ENCODE data around the gene YDJC. TPM values are rescaled to one million over a fixed set of nuclear protein-coding genes. Genes with fewer than 3 reads are reported as not detected.
"Not testable (repeated sequence)": the region's sequence is repeated elsewhere in the genome, so short reads cannot be mapped to it uniquely, and the experiment has no call there.

The YDJC gene
- total RNA-seq, 2 experiments from 2014 or later, result 37.1 to 38.0 TPM

GRCh38 chr22:21646608-21647590 lies 17.1 kb upstream of the YDJC start:
- Mint-ChIP-seq H3K4me1 (peaks cover 36% of the 10 kb centered on the region), H3K4me3 (no peak overlapping the region), H3K27ac (peak overlapping the region; percentile 58), H3K36me3 (ENCODE audit: low read depth) (peaks cover 34% of the 10 kb centered on the region), H3K9me3 (no peaks in the 10 kb centered on the region), H3K27me3 (no peaks in the 10 kb centered on the region)
- ChIA-PET POLR2A (interaction anchor here (0.7 to 3.5 kb wide), 4 partner anchors 14 to 19 kb away, joined by 3 to 24 read pairs (median 3); partner anchors contain the start of genes CCDC116, PPIL2 and YDJC), CTCF (interaction anchor here (0.7 to 9.8 kb wide), 18 partner anchors 8 to 116 kb away, joined by 3 to 289 read pairs (median 4); partner anchors contain the start of genes CCDC116, PPIL2 and YDJC)
- peak; percentile 85 for DNase-seq

GRCh38 chr22:21645513-21645912 lies 15.7 kb upstream of the YDJC start:
- CTCF ChIA-PET, result interaction anchor here (9.8 kb wide), 1 partner anchor 16 kb away, joined by 289 read pairs; the partner anchor contains the start of genes CCDC116 and YDJC
- POLR2A ChIA-PET, result interaction anchor here (0.6 to 5.0 kb wide), 5 partner anchors 7 to 79 kb away, joined by 3 to 92 read pairs (median 4); partner anchors contain the start of genes PPIL2 and YDJC
- Mint-ChIP-seq H3K4me1 (peaks cover 37% of the 10 kb centered on the region), H3K36me3 (ENCODE audit: low read depth) (peaks cover 34% of the 10 kb centered on the region)
- H3K4me3 Mint-ChIP-seq, DNase-seq, H3K27me3 Mint-ChIP-seq, H3K27ac Mint-ChIP-seq, H3K9me3 Mint-ChIP-seq: not testable (repeated sequence)

DNA sequence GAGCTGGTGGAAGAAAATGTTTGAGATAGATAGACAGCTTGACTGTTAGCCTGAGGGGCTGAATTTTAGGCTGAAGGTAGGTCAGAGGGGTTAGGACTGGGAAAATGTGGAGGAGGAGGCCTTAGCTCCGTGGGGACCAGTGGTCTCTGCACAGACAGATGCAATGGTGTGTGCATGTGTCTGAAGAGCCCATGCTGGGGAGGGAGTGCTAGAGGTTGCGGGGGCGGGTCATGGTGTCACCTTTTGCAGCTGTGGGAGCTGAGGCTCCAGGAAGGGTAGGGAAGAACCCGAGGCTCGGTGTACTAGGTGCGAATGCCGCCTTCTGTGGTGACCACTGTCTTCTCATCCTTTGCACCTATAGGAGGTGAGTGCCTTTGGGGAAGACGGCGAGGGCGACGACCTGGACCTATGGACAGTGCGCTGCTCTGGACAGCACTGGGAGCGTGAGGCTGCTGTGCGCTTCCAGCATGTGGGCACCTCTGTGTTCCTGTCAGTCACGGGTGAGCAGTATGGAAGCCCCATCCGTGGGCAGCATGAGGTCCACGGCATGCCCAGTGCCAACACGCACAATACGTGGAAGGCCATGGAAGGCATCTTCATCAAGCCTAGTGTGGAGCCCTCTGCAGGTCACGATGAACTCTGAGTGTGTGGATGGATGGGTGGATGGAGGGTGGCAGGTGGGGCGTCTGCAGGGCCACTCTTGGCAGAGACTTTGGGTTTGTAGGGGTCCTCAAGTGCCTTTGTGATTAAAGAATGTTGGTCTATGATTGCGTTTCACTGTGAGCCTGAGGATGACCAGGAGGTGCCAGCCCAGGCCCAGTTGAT lies 13.9 kb upstream of the YDJC start:
- no peak for DNase-seq
- POLR2A ChIA-PET, result interaction anchor here (1.0 to 5.0 kb wide), 13 partner anchors 9 to 75 kb away, joined by 3 to 132 read pairs (median 17); partner anchors contain the start of genes CCDC116, PPIL2, UBE2L3 and YDJC
- peak overlapping the region; percentile 71 for H3K4me3 Mint-ChIP-seq
- no peaks in the 10 kb centered on the region for H3K9me3 Mint-ChIP-seq
- peak overlapping the region; percentile 73 for H3K27ac Mint-ChIP-seq
- peaks cover 27% of the 10 kb centered on the region for H3K36me3 Mint-ChIP-seq (ENCODE audit: low read depth)
- CTCF ChIA-PET, result interaction anchor here (0.9 to 9.8 kb wide), 9 partner anchors 9 to 71 kb away, joined by 3 to 289 read pairs (median 8); partner anchors contain the start of genes CCDC116, PPIL2 and YDJC
- H3K4me1 Mint-ChIP-seq, result peaks cover 31% of the 10 kb centered on the region
- no peaks in the 10 kb centered on the region for H3K27me3 Mint-ChIP-seq

DNA sequence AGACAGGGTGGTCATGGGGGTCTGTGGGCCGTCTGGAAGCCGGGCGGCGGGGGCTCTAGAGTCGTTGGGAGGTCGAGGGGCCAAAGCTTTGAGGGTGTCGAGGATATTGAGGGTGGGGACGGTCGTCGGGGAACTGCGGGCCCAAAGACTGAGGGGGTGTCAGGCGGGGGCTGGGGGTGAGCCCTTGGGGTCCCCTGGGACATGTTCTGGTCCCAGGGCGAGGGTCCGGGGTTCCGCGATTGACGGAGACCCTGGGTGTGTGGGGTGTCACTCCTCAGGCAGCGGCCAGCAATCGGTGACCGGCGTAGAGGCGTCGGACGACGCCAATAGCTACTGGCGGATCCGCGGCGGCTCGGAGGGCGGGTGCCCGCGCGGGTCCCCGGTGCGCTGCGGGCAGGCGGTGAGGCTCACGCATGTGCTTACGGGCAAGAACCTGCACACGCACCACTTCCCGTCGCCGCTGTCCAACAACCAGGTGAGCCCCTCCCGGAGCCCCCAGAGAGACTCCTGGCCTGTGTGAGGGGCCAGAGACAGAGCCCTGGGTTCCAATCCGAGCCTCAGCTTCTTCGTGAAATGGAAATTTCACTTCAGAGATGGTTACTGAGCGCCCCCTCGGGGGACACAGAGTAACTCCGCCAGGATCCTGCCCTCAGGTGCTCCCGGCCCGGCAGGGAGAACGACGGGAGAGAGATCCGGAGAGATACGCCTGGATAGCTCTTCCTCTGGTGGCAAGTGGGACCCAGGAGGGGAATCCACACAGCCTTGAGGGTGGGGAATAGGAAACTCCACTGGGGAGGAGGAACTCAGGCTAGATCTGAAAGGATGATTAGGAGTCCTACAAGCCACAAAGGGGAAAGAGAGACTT lies 13.0 kb upstream of the YDJC start:
- DNase-seq, result peak; percentile 70
- peak overlapping the region; percentile 71 for H3K4me3 Mint-ChIP-seq
- H3K36me3 Mint-ChIP-seq (ENCODE audit: low read depth), result peaks cover 25% of the 10 kb centered on the region
- ChIA-PET CTCF (interaction anchor here (0.7 to 9.8 kb wide), 13 partner anchors 10 to 74 kb away, joined by 3 to 289 read pairs (median 6); partner anchors contain the start of genes CCDC116, PPIL2 and YDJC), POLR2A (interaction anchor here (1.0 to 5.0 kb wide), 16 partner anchors 8 to 120 kb away, joined by 3 to 132 read pairs (median 12); partner anchors contain the start of genes CCDC116, PPIL2, UBE2L3 and YDJC)
- H3K27ac Mint-ChIP-seq, result peak overlapping the region; percentile 73
- H3K9me3 Mint-ChIP-seq, result no peaks in the 10 kb centered on the region
- peaks cover 31% of the 10 kb centered on the region for H3K4me1 Mint-ChIP-seq
- H3K27me3 Mint-ChIP-seq, result no peaks in the 10 kb centered on the region

DNA sequence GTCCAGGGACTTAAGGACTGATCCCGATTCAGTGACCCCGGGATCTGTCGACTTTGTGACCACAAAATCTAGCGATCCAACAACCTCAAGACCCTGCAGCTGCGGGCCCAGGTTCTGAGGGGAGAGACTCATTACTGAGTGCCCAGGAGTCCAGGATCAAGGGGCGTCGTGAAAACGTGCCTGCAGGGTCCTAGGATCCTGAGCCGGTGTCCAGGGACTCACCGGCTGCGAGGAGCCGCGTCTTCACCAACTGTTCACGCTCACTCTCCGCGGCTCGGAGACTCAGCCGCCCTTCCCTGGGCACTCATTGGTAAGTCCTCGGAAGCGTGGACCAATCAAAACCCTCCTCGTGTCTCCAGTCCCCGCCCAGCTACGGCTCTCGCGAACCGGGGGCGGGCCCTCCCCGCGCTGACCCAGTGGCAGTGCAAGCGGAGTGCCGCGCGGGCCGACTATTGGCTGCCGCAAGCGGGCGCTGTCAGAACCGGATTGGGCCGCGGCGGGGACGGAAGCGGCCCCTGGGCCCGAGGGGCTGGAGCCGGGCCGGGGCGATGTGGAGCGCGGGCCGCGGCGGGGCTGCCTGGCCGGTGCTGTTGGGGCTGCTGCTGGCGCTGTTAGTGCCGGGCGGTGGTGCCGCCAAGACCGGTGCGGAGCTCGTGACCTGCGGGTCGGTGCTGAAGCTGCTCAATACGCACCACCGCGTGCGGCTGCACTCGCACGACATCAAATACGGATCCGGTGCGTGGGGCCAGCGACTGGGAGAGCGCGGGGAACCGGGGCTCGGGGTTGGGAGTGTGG lies 12.2 kb upstream of the YDJC start, which contains the start of gene SDF2L1:
Gene SDF2L1, plus strand, starts transcription at position 514 of the 795 bp plus-strand sequence. Its CDS starts 35 bp downstream, at position 549.
- Mint-ChIP-seq H3K27ac (peak within 1 kb of the TSS; percentile 73), H3K4me3 (peak within 1 kb of the TSS; percentile 71), H3K36me3 (ENCODE audit: low read depth) (peaks cover 25% of the 10 kb centered on the region), H3K9me3 (no peaks in the 10 kb centered on the region), H3K4me1 (peaks cover 31% of the 10 kb centered on the region), H3K27me3 (no peaks in the 10 kb centered on the region)
- peak; percentile 99 for DNase-seq
- CTCF ChIA-PET, result interaction anchor here (0.9 to 9.8 kb wide), 9 partner anchors 10 to 73 kb away, joined by 4 to 289 read pairs (median 8); partner anchors contain the start of genes CCDC116, PPIL2 and YDJC
- POLR2A ChIA-PET, result interaction anchor here (0.9 to 5.0 kb wide), 15 partner anchors 8 to 121 kb away, joined by 3 to 132 read pairs (median 13); partner anchors contain the start of genes CCDC116, PPIL2, UBE2L3 and YDJC

GRCh38 chr22:21641417-21641788 lies 11.6 kb upstream of the YDJC start:
- Mint-ChIP-seq H3K9me3 (no peaks in the 10 kb centered on the region), H3K4me3 (peak overlapping the region; percentile 71), H3K4me1 (peaks cover 27% of the 10 kb centered on the region), H3K27ac (peak overlapping the region; percentile 42), H3K36me3 (ENCODE audit: low read depth) (peaks cover 19% of the 10 kb centered on the region), H3K27me3 (no peaks in the 10 kb centered on the region)
- CTCF ChIA-PET, result interaction anchor here (0.9 to 9.8 kb wide), 8 partner anchors 11 to 72 kb away, joined by 4 to 289 read pairs (median 8); partner anchors contain the start of genes CCDC116, PPIL2 and YDJC
- no peak for DNase-seq
- POLR2A ChIA-PET, result interaction anchor here (0.9 to 5.0 kb wide), 12 partner anchors 8 to 94 kb away, joined by 3 to 132 read pairs (median 18); partner anchors contain the start of genes CCDC116, PPIL2, UBE2L3 and YDJC

DNA sequence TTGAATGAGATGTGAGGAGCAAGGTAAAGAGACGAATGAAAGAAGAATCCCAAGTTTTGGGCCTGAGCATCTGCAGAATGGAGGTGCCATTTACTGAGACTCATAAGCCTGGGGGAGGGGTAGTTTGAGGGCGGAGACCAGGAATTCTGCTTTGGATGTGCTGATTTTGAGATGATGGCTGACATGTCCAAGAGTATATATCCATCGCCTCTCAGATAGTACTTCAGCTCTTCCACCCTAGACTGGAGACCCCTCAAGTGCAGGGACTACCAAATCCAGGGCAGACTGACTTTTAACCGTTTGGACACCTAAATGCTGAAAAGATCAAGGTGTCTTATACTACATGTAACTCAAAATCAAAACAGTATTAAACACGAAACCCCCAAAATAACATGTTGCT lies 11.0 kb upstream of the YDJC start:
- Mint-ChIP-seq H3K9me3 (no peaks in the 10 kb centered on the region), H3K36me3 (ENCODE audit: low read depth) (peaks cover 15% of the 10 kb centered on the region), H3K27ac (no peak overlapping the region), H3K27me3 (no peaks in the 10 kb centered on the region), H3K4me1 (peaks cover 26% of the 10 kb centered on the region), H3K4me3 (peak overlapping the region; percentile 71)
- POLR2A ChIA-PET, result interaction anchor here (0.9 to 5.0 kb wide), 9 partner anchors 7 to 67 kb away, joined by 3 to 132 read pairs (median 19); partner anchors contain the start of genes CCDC116, PPIL2 and YDJC
- no peak for DNase-seq
- CTCF ChIA-PET, result interaction anchor here (9.8 kb wide), 1 partner anchor 11 kb away, joined by 289 read pairs; the partner anchor contains the start of genes CCDC116 and YDJC

DNA sequence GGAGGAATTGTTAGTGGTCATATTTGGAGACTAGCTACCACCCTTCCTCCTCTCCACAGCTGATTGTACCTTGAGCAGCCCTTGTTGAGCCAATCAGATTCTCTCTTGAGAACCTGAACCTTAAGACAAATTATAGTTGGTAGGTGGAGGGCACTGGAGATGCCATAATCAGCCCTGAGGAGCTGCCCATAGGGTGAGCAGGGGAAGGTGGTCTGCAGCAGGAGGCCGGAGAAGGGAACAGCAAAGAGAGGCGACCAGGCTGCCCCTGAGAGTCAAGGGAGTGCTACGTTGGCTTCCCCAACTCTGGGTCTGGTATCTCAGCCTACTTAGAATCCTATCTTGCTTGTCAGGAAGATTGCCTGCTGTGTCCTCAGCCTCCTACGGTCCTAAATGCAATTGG lies 9.5 kb upstream of the YDJC start:
- H3K4me1 Mint-ChIP-seq, result peaks cover 26% of the 10 kb centered on the region
- no peak for DNase-seq
- H3K9me3 Mint-ChIP-seq, result no peaks in the 10 kb centered on the region
- H3K36me3 Mint-ChIP-seq (ENCODE audit: low read depth), result peaks cover 13% of the 10 kb centered on the region
- H3K27ac Mint-ChIP-seq, result no peak overlapping the region
- no peaks in the 10 kb centered on the region for H3K27me3 Mint-ChIP-seq
- ChIA-PET POLR2A (interaction anchor here (1.0 kb wide), 1 partner anchor 10 kb away, joined by 3 read pairs; no protein-coding TSS in a partner anchor), CTCF (interaction anchor here (9.8 kb wide), 1 partner anchor 10 kb away, joined by 289 read pairs; the partner anchor contains the start of genes CCDC116 and YDJC)
- no peak overlapping the region for H3K4me3 Mint-ChIP-seq

DNA sequence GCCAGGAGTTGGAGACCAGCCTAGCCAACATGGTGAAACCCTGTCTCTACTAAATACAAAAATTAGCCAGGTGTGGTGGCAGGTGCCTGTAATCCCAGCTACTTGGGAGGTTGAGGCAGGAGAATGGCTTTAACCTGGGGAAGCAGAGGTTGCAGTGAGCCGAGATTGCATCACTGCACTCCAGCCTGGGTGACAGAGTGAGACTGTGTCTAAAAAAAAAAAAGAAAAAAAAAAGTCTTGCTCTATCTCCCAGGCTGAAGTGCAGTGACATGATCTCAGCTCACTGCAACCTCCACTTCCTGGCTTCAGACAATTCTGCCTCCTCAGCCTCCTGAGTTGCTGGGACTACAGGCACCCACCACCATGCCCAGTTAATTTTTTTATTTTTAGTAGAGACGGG lies 7.6 kb upstream of the YDJC start:
- CTCF ChIA-PET, result interaction anchor here (0.6 to 1.0 kb wide), 4 partner anchors 8 to 89 kb away, joined by 3 to 4 read pairs (median 4); partner anchors contain the start of gene YDJC
- not testable (repeated sequence) for H3K36me3 Mint-ChIP-seq (ENCODE audit: low read depth); H3K27me3 Mint-ChIP-seq; H3K4me3 Mint-ChIP-seq; DNase-seq; H3K27ac Mint-ChIP-seq; H3K9me3 Mint-ChIP-seq
- POLR2A ChIA-PET, result interaction anchor here (1.2 kb wide), 1 partner anchor 15 kb away, joined by 4 read pairs; no protein-coding TSS in a partner anchor
- H3K4me1 Mint-ChIP-seq, result peaks cover 18% of the 10 kb centered on the region

DNA sequence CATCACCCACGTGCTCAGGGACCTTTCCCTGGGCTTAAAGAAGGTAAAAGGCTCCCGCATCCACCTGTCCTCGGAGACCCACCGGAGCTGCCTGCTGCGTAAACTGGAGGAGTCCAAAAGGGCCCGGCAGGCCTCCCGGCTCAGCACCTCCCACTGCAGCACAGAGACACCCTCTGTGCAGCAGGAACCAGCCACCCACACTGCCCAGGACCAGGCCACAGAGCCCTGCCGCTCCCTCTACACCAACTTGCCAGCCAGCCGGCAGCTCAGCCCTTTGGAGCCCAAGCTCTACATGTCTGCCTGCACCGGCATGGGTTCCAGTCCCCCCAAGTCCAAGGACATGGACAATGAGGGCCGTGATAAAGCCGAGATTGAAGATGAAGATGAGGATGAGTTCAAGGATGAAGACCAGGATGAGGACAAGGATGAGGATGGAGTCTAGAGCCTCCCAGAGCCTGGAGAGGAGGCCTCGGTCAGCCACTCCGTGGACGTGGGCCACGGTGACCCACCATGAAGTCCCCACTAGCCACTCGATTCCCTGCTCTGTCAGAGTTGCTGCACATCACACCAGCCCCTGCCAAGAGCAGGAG lies 6.9 kb upstream of the YDJC start:
- POLR2A ChIA-PET, result interaction anchor here (1.2 kb wide), 1 partner anchor 16 kb away, joined by 4 read pairs; no protein-coding TSS in a partner anchor
- CTCF ChIA-PET, result interaction anchor here (0.6 to 13.8 kb wide), 4 partner anchors 7 to 71 kb away, joined by 3 to 289 read pairs (median 4); partner anchors contain the start of genes SDF2L1 and YDJC
- Mint-ChIP-seq H3K27me3 (no peaks in the 10 kb centered on the region), H3K4me3 (no peak overlapping the region), H3K27ac (no peak overlapping the region), H3K4me1 (peaks cover 19% of the 10 kb centered on the region), H3K9me3 (no peaks in the 10 kb centered on the region), H3K36me3 (ENCODE audit: low read depth) (no peaks in the 10 kb centered on the region)
- no peak for DNase-seq
